Measurements from ENCODE around the gene HUNK.
"Not testable (repeated sequence)": the region's sequence is repeated elsewhere in the genome, so short reads cannot be mapped to it uniquely, and the experiment has no call there.

HUNK gene

GRCh38 chr21:32035617-32036016 is 162.8 kb downstream of the HUNK start:
- H3K27ac ChIP-seq, result no peak overlapping the region
- TF ChIP-seq CTCF (IDR thresholded peaks at IDR 0.05), result no peak
- no peak for TF ChIP-seq ZFX (IDR thresholded peaks at IDR 0.05; ENCODE audit: borderline replicate concordance)

- no peak overlapping the region for H3K27ac ChIP-seq
- TF ChIP-seq CTCF (IDR thresholded peaks at IDR 0.05) (no peak), ZFX (IDR thresholded peaks at IDR 0.05; ENCODE audit: borderline replicate concordance) (no peak)
Measured at GRCh38 chr21:32036756-32037155, 163.9 kb downstream of the HUNK start.

DNA sequence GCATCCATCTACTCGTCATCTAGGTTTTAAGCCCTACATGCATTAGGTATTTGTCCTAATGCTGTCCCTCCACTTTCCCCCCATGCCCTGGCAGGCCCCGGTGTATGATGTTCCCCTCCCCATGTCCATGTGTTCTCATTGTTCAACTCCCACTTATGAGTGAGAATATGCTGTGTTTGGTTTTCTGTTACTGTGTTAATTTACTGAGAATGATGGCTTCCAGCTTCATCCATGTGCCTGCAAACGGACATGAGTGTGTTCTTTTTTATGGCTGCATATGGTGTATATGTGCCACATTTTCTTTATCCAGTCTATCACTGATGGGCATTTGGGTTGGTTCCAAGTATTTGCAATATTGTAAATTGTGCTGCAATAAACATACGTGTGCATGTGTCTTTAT is 165.9 kb downstream of the HUNK start:
- H3K27ac ChIP-seq, result not testable (repeated sequence)

- TF ChIP-seq CTCF (IDR thresholded peaks at IDR 0.05) (no peak), ZFX (IDR thresholded peaks at IDR 0.05; ENCODE audit: borderline replicate concordance) (no peak)
- no peak overlapping the region for H3K27ac ChIP-seq
Measured at GRCh38 chr21:32043458-32043857, 170.6 kb downstream of the HUNK start.

DNA sequence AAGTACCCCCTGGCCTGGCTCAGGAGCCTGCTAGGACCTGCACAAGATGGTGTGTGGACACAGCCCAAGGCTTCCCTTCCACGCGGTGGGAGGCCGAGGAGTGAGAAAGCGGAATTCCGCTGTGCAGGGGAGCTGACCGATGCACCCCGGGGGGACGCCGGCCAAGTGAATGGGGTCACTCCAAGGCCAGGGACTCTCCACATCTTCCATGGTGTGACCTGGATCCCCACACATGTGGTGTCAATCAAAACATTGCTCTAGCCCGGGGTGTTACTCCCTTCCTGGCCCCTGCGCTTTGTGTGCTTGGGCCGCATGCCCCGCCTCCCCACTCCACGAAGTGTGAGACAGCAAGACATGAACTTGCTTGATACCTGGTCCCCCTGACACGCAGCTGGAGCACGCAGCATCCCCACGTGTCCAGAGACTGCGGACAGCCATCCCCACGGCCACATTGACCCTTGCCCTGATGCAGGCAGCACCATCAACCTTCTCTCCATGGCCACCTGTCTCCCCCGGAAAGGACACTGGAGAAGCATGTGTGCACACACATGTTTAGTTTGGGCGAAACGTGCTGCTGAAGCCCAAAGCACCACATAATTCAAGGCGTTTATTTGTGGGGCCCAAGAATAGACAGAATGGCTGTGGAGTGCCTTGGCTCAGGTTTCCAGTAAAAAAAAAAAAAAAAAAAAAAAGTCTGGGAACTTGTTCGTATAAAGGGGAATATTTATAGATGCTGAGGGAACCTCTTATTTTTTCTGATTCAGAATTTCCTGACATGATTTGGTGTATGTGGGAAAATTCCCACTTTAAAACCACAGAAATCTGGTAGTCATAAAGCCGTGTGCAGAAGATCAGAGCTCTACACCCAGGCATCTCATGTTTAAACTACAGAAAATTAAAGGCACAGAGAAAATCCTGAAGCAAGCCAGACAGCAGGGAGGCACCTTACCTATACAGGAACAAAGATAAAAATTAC is 171.7 kb downstream of the HUNK start:
- H3K27ac ChIP-seq, result no peak overlapping the region
- TF ChIP-seq ZFX (IDR thresholded peaks at IDR 0.05; ENCODE audit: borderline replicate concordance) (no peak), CTCF (IDR thresholded peaks at IDR 0.05) (no peak)

DNA sequence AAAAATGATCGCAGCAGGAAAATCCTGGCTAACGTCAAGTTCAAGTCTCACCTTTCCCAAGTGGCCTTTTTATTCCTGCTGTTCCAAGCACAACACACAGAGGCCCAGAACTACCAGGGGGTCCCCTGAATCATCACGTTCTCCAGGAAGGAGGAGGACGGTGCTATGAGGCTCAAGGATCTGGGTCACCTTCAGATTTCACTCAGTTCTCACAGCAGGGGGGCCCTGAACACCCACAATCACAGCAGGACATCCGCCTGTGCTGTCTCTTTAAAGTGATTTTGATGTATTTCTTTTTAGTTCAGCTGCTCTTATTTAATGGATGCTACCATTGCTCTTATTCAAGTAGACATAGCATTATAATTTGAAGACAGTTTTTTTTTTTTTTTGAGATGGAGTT is 173.4 kb downstream of the HUNK start:
- H3K27ac ChIP-seq, result no peak overlapping the region
- TF ChIP-seq CTCF (IDR thresholded peaks at IDR 0.05) (no peak), ZFX (IDR thresholded peaks at IDR 0.05; ENCODE audit: borderline replicate concordance) (no peak)

DNA sequence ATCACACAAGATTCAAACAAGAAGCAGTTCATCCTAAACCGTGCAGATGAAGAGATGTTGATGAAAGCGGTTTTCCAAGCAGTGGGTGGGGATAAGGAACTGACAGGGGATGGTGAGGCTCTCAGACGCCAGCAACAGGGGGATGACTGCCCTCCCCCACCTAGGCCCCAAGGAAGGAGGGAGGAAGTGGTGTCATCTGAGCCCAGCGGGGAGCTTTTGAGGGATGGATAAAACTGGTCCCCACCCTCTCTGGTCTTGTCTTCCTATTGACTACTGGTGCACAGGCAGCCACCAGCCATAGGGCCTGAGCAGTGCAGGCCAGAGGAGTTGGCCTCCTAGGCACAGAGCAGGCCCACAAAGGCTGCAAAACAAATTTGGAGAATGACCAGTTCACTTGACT is 175.5 kb downstream of the HUNK start:
- no peak overlapping the region for H3K27ac ChIP-seq
- TF ChIP-seq CTCF (IDR thresholded peaks at IDR 0.05), result no peak
- no peak for TF ChIP-seq ZFX (IDR thresholded peaks at IDR 0.05; ENCODE audit: borderline replicate concordance)

Measured in 22Rv1 (cell line).